Measurements from ENCODE around the gene CHD1L.

DNA sequence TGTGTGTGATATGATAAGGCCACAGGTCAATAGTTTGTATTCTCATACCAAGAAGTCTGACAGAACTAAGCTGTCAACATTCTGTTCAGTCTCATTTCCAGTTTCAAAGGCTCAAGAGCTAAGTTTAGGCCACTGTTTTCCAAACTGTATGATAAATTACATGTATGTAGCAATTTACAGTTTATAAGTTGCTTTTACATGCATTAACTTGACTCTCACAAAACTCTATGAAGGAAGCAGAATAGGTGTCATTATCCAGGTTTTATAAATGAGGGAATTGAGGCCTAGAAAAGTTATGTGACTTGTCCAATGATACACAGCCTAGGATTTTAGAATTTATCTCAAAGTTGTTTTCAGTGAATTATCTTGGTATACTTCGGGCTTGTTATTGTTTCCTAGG is 40.7 kb upstream of the CHD1L start:
- TF ChIP-seq, protein P1, sequence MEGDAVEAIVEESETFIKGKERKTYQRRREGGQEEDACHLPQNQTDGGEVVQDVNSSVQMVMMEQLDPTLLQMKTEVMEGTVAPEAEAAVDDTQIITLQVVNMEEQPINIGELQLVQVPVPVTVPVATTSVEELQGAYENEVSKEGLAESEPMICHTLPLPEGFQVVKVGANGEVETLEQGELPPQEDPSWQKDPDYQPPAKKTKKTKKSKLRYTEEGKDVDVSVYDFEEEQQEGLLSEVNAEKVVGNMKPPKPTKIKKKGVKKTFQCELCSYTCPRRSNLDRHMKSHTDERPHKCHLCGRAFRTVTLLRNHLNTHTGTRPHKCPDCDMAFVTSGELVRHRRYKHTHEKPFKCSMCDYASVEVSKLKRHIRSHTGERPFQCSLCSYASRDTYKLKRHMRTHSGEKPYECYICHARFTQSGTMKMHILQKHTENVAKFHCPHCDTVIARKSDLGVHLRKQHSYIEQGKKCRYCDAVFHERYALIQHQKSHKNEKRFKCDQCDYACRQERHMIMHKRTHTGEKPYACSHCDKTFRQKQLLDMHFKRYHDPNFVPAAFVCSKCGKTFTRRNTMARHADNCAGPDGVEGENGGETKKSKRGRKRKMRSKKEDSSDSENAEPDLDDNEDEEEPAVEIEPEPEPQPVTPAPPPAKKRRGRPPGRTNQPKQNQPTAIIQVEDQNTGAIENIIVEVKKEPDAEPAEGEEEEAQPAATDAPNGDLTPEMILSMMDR (IDR thresholded peaks at IDR 0.05), result no peak
- no peak for TF ChIP-seq ZFX (IDR thresholded peaks at IDR 0.05; ENCODE audit: borderline replicate concordance)
